NCI-H82 (cell line): ENCODE results near the gene HDGFL2.
"Not testable (repeated sequence)": the region's sequence is repeated elsewhere in the genome, so short reads cannot be mapped to it uniquely, and the experiment has no call there.

Source experiments
- DNase-seq: peaks from one replicate; lab custom pipeline; 2025; lab: John Stamatoyannopoulos, UW

The HDGFL2 gene

DNA sequence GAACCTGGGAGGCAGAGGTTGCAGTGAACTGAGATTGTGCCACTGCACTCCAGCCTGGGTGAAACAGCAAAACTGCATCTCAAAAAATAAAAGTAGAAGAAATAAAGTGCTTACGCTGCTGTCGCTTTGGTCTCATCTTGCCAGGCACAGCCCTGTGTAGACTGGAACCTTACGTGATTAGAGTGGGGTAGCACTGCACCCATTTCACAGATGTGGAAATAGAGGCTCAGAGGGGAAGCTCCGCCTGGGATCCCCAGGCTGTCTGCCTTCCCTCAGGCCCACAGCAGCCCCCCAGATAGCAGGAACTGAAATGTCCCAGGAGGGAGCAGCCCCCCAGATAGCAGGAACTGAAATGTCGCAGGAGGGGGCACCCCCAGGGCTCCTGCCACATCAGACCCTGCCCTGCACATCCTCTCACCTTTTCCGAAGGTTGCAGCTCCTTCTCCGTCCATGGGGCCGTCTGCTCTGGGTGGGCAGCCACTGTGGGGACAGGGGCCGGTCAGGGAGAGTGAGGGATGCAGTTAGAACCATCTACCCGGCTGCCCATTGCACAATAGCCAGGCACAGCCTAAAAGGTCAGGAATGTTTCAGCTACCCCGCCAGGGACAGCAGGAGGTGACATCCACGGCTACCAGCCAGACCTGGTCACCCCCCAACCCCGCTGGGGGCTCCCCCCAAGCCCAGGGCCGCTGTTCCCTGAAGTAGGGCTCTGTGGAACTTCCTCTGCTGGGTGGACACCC lies 44.3 kb downstream of the HDGFL2 start:
- no peak for DNase-seq

DNA sequence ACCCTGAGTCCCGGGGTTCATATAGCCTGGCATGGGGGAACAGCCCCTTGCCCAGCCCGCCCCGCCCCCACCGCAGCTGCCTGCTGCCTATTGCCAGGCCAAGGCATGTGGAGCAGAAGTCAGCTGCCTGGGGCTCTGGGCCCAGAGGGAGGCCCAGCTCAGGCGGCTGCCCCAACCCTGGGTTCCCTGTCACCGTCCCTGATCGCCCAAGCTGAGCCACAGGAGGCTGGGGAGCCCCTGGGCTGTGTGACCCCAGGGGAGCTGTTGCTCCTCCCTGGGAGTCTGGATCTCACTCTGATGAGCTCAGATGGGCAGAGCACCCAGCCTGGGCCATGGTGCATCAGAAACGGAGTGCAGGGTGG lies 44.8 kb downstream of the HDGFL2 start:
- DNase-seq: no peak

DNA sequence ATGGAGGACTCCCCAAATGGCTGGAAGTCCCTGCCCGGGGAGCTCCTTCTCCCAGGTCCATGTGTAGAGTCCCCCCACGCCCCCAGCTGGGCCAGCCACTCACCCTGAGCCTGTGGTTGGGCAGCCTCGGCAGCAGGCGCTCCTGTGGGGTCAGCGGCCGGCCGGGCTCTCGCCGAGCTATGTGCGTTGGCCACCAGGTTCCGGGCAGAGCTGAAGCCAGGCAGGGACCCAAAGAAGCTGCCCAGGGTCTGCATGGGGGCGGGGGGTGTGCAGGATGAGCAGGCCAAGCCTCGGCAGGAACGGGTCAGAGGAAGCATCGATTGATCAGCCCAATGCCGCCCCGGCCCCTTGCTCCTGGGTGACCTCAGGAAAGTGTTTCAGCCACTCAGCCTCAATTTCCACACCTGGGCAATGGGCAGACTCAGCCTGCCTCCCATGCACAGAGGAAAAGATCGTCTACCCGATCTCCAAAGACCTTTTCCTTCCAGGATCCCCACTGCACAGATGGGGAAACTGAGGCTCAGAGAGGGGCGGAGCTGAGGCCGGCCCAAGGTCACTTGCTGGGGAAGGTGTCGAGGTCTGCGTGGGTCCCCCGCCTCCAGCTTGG lies 45.5 kb downstream of the HDGFL2 start:
- no peak for DNase-seq

DNA sequence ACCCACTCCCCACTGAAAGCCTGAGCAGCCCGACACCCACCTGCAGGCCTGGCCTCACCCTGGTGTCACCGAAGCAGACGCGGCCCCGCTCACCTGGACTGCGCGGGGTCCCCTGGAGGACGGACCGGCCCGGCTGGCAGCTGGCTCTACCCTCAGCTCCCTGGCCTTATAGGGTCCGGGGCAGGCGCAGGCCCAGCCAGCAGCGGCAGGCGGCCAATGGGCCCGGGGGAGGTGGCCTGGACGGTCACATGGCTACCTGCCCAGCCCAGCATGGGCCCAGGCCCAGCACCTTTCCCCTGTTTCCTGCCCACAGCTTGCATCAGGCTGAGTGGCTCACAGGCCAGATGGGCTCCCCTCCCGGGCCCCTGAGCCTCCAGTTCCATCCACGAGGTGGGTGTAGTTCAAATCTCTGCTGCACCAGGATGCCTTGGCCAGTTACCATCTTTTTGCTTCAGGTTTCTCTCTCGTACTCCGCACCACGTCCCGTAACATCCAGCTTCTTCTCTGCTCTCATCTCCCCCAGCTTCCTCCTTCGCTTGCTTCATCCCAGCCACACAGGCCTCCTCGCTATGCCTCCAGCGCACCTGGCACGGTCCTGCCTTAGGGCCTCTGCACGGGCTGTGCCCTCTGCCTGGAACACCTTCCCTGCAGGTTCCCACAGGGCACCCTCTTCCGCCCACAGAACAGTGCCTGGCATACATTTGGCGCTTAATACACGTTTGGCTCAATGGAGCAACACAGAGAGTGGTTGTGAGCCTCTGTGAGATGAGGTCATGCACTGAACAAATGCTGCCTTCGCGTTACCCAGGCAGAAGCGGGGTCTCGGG lies 46.5 kb downstream of the HDGFL2 start, which contains the start of gene PLIN4:
Gene PLIN4 (minus strand): TSS at position 142 of the 827 bp plus-strand sequence. CDS start 214 bp downstream, outside the sequence.
- DNase-seq: peak; percentile 25

DNA sequence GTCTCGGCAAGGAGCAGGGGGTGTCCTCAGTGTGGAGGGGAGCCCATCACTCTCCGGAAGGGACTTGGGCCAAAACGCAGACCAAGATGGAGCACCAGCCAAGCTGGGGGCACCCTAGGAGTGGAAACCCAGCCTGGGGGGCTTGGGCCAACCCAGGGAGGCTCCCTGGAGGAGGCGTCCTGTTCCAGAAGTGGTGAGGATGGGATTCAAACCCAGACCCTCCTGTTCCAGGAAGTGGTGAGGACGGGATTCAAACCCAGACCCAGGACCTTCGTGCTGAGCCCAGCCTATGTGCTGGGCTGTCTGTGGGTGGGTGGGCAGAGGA lies 47.0 kb downstream of the HDGFL2 start:
- DNase-seq: no peak

DNA sequence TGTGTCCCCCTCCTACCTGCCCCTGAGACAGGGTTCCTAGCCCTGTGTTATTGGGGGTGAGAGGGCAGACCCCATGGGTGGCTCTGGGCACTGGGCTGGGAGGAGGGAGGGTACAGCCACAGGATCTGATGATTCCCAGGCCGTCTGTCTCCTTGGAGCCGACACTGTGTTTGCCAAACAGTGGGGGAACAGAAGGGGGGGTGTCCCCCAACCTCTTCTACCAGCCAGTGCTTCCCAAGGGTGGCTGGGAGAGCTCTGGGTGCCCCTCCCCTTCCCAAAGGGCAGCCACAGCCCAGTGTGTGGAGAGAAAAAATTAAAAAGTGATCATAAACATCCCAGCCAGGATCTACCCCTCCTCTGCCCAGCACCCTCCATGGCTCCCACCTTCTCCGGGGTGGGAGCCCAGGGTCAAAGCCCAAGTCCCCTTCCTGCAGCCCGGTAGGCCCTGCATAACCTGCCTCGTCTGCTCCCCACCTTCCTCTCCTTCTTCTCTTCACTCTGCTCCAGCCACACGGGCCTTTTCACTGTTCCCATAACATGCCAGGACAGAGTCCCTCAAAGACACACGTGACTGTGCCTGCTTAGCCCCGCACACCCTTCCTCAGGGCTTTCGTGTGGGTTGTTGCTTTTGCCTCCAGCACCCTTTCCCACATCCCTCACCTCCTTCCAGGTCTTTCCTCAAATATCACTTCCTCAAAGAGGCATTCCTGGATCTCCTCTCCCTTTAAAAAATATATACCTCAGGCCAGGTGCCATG lies 47.6 kb downstream of the HDGFL2 start:
- DNase-seq: no peak

DNA sequence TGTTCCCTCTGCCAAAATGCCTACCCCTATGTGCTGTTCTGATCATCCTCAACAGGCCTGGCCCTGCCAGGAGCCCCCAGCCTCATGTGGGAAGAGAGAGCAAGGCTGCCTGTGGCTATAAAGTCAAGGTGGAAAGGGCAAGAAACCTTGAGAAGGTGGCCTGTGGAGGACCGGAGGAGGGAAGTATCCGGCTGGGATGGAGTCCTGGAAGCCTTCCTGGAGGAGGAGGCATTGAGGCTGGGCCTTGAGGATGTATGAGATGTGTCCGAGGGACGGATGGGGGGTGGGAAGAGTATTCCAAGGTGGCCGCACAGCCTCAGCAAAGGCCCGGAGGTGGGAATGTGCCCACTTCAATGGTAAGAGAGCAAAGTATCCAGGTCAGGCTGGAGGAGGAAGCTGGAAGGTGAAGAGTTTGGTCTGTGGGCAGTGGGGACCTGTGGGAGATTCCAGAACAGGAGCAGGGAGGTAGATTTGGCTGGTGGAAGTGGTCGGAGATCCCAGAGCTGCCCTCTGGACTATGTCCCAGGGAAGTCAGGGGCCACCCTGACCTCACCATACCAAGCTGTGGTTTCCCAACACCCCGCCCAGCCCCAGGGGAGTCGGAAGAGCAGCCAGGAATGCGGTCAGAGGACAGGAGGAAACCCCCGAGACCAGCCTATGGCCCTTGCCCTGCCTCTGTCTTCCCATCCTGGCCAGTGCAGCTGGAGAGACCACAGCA lies 49.2 kb downstream of the HDGFL2 start:
- DNase-seq: no peak

DNA sequence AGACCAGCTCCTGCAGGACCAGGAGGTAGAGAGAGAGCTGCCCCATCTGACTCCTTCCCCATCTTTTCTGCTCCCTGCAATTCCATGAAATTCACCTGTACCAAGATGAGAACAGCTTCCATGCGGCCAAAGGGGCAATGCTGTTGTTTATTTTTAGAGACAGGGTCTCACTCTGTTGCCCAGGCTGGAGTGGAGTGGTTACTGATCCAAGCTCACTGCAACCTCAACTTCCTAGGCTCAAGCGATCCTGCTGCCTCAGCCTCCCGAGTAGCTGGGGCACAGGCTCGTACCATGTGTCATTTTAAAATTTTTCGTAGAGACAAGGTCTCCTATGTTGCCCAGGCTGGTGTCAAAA lies 49.8 kb downstream of the HDGFL2 start:
- DNase-seq: no peak

DNA sequence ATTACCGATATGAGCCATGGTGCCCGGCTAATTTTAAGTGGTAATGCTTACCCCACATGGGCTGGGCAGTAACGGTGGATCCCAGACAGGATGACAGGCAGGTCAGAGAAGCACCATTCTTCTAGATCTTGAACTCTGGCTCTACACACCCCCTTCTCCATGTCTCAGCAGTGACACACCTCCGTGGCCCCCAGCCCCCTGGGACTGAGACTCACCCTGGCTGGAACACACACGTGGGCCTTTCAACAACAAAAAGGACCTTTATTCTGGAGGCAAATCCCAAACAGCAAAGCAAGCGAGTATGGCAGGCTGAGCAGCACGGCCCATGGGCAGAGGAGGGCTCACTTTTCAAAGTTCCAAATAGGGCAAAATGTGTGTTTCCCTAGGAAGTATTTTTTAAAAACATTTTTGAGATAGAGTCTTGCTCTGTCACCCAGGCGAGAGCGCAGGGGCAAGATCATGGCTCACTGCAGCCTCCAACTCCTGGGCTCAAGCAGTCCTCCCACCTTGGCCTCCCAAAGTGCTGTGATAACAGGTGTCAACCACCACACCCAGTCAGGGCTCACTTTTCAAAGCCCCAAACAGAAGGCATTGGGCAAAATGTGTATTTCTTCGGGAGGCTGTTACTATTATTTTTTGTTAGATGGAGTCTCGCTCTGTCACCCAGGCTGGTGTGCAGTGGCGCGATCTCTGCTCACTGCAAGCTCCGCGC lies 50.4 kb downstream of the HDGFL2 start:
- no peak for DNase-seq

DNA sequence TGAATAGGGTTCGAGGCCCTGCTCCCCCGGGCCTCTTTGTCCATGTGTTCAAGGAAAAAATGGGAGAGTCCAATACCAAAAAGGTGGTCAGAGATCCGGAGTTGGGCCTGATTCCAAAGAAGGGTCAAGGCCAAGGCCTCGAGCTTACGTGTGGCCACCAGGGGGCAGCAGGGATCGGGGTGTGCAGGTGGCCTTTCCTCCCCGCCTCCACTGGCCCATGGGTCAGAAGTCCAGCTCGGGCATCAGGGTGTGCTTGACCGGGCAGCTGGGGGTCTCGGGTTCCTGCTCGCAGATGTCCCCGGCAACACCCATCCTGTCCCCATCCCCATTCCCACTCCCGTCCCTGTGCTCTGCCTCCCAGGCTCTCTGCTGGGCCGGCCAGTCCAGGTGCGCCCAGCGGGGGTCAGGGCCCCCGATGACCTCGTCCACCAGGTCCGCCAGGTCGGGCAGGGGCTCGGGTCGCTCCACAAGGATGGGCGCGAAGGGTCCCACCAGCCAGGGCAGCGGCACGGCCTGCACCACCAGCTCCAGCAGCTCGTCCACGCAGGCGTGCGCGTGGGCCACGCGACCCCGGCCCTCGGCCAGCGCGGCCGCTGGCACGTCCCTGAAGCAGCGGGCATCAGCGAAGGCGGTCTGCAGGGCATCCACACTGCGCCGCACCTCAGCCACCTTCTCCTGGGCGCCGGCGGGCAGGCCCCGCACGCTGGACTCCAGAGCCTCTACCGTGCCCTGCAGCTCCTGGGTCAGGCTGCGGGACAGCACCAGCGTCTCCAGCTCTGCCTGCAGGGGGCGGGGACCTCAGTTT lies 51.4 kb downstream of the HDGFL2 start:
- peak; percentile 37 for DNase-seq

DNA sequence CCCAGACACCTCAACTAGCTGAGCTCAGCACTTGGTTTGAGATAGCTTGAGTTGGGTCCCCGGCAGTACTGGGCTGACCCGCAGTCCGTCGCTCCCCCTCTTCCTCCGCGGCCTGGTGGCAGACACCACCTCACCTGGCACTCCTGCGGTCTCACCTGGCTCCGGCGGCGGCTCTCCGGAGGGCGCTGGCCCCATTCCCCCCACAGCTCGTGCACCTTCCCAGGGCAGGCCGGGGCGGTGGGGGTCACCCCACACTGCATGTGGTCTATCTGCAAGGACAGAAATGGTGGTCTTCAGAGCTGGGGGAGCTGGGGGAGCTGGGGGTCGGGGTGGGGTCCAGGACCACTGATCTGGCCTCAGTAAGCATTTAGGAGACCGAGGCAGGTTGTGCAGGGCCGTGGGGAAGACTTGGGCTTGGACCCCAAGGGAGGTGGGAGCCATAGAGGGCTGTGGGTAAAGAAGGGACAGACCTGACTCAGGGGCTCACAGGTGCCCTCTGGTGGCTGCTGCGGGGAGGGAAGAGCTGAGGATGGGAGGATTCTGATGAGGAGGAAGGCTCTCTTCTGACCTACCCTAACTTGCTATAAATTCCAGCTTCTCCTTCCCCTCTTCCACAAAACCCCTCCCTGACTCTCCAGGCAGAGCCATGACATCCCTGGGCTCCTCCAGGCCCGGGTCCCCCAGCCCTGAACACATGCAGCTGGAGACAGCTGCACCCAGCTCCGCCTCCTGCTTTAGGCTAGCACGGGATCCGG lies 52.9 kb downstream of the HDGFL2 start:
- DNase-seq: peak; percentile 50

DNA sequence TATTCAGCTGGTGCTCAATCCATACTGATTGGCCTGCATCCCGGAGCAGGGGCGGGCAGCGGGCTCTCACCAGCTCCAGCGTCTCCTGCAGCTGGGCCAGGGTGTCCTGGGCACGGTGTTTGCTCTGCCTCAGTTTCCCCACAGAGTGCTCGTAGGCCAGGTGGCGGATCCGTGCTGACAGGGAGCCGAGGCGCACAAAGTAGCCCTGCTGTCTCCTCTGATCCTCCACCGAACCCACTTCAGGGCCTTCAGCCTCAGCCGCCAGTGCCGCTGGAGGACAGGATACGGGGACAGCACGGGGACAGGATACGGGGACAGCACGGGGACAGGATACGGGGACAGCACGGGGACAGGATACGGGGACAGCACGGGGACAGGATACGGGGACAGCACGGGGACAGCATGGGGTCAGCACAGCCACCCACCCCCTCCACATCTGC lies 53.5 kb downstream of the HDGFL2 start:
- DNase-seq: no peak

DNA sequence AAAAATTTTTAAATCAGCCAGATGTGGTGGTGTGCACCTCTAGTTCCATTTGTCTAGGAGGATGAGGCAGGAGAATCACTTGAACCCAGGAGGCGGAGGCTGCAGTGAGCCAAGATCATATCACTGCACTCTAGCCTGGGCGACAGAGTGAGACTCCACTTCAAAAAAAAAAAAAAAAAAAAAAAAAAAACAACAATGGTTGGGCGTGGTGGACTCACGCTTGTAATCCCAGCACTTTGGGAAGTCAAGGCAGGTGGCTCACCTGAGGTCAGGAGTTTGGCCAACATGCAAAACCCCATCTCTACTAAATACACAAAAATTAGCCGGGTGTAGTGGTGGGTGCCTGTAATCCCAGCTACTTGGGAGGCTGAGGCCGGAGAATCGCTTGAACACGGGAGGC lies 55.3 kb downstream of the HDGFL2 start:
- DNase-seq: not testable (repeated sequence)

DNA sequence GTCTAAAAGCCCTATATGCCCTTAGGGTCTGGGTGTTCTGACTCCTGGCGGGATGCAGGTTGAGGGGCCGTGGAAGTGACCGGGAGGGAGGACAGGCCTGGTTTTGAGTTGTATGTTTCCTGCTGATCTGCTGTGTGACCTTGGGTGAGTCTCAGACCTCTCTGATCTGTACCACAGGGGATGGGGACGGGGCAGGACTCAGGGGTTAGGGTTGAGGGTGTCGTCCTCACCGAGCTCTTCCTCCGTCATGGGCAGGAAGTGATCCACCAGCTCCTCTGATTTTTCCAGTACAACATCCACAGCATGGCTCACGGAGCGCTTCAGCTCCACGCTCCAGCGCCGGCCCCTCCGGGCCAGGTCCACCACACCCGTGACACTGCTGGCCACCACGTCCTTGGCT lies 56.7 kb downstream of the HDGFL2 start:
- DNase-seq: no peak

DNA sequence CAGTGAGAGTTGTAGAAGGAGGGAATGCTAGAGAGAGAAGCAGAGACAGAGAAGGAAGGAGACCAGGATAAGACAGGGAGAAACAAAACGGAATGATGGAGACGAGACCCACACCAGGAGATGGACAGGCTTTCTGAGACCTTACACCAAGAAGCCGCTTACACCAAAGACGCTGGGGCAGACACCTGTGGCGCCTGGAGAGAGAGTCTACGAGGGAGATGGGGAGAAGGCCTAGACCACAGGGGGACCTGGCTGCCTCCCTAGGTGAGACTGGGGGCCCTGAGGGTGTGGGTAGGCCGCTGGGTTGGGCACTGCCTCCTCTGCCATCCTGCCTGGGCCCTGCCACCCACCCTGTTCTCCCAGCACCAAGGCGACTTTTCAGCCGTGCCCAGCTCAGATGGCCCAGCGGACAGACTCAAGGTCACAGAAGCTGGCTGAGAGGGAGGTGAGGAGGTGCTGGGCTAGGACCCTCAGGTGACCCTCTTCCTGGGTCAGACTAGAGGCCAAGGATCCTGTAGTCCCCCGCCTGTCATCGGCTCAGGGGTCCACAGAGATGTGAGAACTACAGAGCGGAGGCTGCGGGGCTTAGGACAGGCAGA lies 57.9 kb downstream of the HDGFL2 start:
- DNase-seq: no peak

DNA sequence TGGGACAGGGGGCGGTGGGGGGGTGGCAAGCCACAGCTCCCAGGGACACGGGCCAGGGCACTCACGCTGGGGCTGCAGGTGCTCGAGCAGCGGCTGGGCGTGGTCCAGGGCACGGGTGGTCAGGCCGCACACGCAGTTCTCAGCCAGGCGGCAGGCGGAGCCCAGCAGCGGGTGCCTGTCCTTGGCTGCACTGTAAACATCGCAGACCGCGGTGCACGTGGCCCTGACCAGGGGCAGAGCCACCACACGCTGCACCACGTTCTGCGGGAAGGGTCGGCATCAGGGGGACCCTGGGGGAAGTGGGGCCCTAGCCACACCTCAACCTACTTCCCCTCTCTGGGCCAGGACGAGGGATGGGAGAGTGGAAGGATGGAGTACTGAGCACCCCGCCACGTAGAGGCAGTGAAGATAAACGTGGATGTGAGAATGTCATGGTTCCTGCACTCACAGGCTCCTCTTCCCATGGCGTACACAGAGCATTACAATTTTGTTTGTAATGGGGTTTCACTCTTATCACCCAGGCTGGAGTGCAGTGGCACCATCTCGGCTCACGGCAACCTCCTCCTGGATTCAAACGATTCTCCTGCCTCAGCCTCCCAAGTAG lies 59.6 kb downstream of the HDGFL2 start:
- no peak for DNase-seq

DNA sequence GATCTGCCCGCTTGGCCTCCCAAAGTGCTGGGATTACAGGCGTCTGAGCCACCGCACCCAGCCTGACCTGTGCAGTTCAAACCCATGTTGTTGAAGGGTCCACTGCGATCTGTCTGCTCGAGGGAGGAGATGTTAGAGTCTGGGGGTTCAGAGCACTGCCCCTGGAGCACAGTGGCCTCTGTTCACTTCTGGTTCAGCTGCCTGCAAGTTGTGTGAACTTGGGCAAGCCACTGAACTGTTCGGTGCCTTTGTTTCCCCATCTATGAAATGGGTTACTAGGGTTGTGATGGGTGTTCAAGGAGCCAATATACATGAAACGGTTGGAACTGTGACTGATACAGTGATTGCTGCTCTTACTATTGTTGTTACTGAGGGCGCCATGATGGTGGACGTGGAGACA lies 61.2 kb downstream of the HDGFL2 start:
- DNase-seq: no peak

DNA sequence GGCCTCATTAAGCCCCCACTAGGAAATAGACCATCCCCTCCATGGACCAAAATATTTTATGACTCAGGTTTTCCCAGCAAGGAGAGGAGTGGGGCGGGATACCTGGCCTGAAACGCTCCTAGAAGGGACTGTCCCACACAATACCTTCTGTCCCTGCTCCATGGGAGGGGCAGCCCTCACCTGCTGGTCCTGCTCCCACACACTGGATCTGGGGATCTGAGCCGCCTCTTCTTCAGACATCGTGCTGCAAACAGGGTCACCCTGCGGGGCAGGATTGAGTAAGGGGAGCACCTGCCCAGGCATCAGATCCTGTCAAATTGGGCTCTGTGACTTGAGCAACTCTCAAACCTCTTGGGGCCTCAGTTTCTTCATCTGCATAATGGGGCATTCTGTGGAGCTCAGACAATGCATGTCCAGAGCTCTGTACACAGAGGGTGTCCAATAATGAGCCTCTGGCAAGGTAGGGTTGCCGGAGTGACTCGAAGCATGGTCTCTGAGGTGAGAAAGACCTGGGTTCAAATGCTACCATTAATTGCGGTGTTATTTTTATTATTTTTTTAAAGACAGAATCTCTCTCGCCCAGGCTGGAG lies 61.8 kb downstream of the HDGFL2 start:
- no peak for DNase-seq
